Measurements from ENCODE around the gene TCP10L. TPM values are rescaled to one million over a fixed set of nuclear protein-coding genes. Genes with fewer than 3 reads are reported as not detected.

TCP10L gene
- total RNA-seq, 1 donor from 2014 or later, result 0.34 TPM

DNA sequence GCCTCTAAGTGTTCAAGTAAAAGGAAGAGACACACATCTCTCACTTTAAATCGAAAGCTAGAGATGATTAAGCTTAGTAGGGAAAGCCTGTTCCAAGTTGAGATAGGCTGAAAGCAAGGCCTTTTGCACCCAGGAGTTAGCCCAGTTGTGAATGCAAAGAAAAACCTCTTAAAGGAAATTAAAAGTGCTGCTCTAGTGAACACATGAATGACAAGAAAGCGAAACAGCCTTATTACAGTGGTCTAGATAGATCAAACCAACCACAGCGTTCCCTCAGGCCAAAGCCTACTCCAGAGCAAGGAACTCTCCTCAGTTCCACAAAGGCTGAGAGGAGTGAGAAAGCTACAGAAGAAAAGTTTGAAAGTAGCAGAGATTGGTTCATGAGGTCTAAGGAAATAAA is 14.9 kb downstream of the TCP10L start:
- Mint-ChIP-seq H3K27me3 (ENCODE audit: low read depth, unreplicated experiment) (peaks cover 11% of the 10 kb centered on the region), H3K27ac (ENCODE audit: unreplicated experiment) (no peak overlapping the region), H3K4me3 (ENCODE audit: unreplicated experiment) (no peak overlapping the region), H3K36me3 (ENCODE audit: low read depth, unreplicated experiment) (no peaks in the 10 kb centered on the region), H3K4me1 (ENCODE audit: low read depth, unreplicated experiment) (peaks cover 2% of the 10 kb centered on the region), H3K9me3 (ENCODE audit: unreplicated experiment) (peaks cover 2% of the 10 kb centered on the region)
- H3K27ac ChIP-seq (ENCODE audit: low read depth, low read length), result no peak overlapping the region
- no peak overlapping the region for H2AFZ ChIP-seq (ENCODE audit: low read depth, low read length)
- H3K27me3 ChIP-seq (ENCODE audit: insufficient read depth, low read length), result no peaks in the 10 kb centered on the region
- H3K4me3 ChIP-seq (ENCODE audit: insufficient read depth, low read depth, low read length), result no peak overlapping the region
- no peak overlapping the region for H3K4me2 ChIP-seq (ENCODE audit: low read length)
- TF ChIP-seq EZH2 (IDR thresholded peaks at IDR 0.05; ENCODE audit: insufficient read depth, low read length), result no peak
- TF ChIP-seq, protein P1, sequence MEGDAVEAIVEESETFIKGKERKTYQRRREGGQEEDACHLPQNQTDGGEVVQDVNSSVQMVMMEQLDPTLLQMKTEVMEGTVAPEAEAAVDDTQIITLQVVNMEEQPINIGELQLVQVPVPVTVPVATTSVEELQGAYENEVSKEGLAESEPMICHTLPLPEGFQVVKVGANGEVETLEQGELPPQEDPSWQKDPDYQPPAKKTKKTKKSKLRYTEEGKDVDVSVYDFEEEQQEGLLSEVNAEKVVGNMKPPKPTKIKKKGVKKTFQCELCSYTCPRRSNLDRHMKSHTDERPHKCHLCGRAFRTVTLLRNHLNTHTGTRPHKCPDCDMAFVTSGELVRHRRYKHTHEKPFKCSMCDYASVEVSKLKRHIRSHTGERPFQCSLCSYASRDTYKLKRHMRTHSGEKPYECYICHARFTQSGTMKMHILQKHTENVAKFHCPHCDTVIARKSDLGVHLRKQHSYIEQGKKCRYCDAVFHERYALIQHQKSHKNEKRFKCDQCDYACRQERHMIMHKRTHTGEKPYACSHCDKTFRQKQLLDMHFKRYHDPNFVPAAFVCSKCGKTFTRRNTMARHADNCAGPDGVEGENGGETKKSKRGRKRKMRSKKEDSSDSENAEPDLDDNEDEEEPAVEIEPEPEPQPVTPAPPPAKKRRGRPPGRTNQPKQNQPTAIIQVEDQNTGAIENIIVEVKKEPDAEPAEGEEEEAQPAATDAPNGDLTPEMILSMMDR (IDR thresholded peaks at IDR 0.05; ENCODE audit: insufficient read depth, low read depth, low read length), result no peak
- H3K9ac ChIP-seq (ENCODE audit: low read length), result no peak overlapping the region
- H3K9me3 ChIP-seq (ENCODE audit: insufficient read depth, low read depth, low read length), result no peaks in the 10 kb centered on the region
- no peaks in the 10 kb centered on the region for H3K36me3 ChIP-seq (ENCODE audit: insufficient read depth, low read length)
- no peak for DNase-seq (ENCODE audit: low read depth)
- H4K20me1 ChIP-seq (ENCODE audit: insufficient read depth, low read length), result no peaks in the 10 kb centered on the region
- no peak for FAIRE-seq
- H3K4me1 ChIP-seq (ENCODE audit: insufficient read depth, low read length), result peaks cover 7% of the 10 kb centered on the region
- no peaks in the 10 kb centered on the region for H3K79me2 ChIP-seq (ENCODE audit: insufficient read depth, low read length)

DNA sequence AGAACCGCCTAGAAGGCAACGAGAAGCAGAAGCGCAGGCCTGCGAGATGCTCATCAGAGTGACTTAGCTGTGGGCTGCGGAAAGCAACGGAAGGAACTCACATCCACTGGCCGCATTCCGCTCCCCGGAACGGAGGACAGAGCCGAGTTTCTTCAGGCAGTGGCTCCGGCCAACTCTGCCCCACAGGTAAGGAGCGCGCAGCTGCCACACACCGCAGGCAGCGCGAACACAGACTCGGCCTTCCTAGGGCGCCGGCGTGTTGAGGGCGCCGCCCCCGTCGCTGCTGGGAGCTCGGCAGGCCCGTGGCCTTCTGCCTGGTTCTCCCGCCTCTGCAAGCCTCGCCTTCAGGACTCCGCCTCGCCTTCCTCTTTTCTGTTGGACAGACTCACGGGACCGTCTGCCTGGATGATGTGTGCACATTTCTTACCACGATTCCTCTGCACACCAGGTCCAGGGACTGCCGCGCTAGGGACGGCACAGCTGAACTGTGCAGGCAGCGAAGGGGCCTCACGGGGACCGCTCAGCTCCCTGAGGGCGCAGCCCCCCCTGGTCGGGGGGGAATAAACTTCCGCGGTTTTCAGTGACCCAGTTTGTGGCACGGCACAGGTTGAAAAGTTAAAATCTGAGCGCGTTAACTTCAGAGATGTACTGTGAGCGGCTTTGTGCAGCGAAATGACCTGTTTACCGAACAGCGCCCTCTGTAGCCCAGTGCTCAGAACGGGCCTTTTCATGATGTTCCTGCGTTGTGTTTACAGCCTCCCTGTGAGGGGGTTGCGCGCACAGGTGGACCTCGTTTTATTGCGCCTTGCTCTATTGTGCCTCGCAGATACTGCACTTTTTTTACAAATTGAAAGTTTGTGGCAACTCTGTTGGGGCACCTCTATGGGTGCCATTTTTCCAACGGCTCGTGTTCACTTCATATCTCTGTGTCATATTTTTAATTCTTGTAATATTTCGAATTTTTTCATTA is 15.8 kb downstream of the TCP10L start:
- Histone ChIP-seq H4K20me1 (ENCODE audit: insufficient read depth, low read length) (no peaks in the 10 kb centered on the region), H3K27me3 (ENCODE audit: insufficient read depth, low read length) (no peaks in the 10 kb centered on the region), H3K79me2 (ENCODE audit: insufficient read depth, low read length) (no peaks in the 10 kb centered on the region), H3K9ac (ENCODE audit: low read length) (peak overlapping the region; percentile 80), H3K4me1 (ENCODE audit: insufficient read depth, low read length) (peaks cover 7% of the 10 kb centered on the region), H3K36me3 (ENCODE audit: insufficient read depth, low read length) (no peaks in the 10 kb centered on the region), H3K4me2 (ENCODE audit: low read length) (peak overlapping the region; percentile 97), H3K4me3 (ENCODE audit: insufficient read depth, low read depth, low read length) (peak overlapping the region; percentile 67), H3K9me3 (ENCODE audit: insufficient read depth, low read depth, low read length) (no peaks in the 10 kb centered on the region), H3K27ac (ENCODE audit: low read depth, low read length) (peak overlapping the region; percentile 59), H2AFZ (ENCODE audit: low read depth, low read length) (peak overlapping the region; percentile 92)
- Mint-ChIP-seq H3K27me3 (ENCODE audit: low read depth, unreplicated experiment) (peaks cover 11% of the 10 kb centered on the region), H3K4me1 (ENCODE audit: low read depth, unreplicated experiment) (peaks cover 2% of the 10 kb centered on the region), H3K9me3 (ENCODE audit: unreplicated experiment) (peaks cover 7% of the 10 kb centered on the region), H3K36me3 (ENCODE audit: low read depth, unreplicated experiment) (no peaks in the 10 kb centered on the region), H3K27ac (ENCODE audit: unreplicated experiment) (no peak overlapping the region), H3K4me3 (ENCODE audit: unreplicated experiment) (peak overlapping the region; percentile 88)
- peak; percentile 71 for DNase-seq (ENCODE audit: low read depth)
- FAIRE-seq, result no peak
- no peak for TF ChIP-seq EZH2 (IDR thresholded peaks at IDR 0.05; ENCODE audit: insufficient read depth, low read length)
- TF ChIP-seq, protein P1 (IDR thresholded peaks at IDR 0.05; ENCODE audit: insufficient read depth, low read depth, low read length), result peak; percentile 89

DNA sequence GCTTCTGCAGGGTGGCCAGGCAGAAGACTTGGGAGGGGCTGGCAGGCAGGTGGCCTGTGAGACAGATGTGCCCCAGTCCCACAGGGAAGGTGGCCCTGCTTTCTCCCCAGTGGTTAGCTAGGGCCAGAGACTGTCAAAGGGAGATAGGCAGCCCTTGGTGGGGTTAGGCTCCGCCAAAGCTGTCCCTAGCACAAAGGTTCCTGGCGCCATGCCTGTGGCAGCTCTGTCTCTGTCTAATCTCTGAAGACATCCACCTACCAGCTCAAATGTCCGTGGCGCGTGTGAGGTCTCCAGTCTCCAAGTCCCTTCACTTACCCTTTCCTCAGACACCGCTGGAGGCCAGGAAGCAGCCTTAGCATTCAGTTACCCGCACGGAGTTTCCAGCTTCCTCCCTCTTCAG is 17.7 kb downstream of the TCP10L start:
- Mint-ChIP-seq H3K36me3 (ENCODE audit: low read depth, unreplicated experiment) (no peaks in the 10 kb centered on the region), H3K27ac (ENCODE audit: unreplicated experiment) (no peak overlapping the region), H3K4me3 (ENCODE audit: unreplicated experiment) (no peak overlapping the region), H3K27me3 (ENCODE audit: low read depth, unreplicated experiment) (peaks cover 4% of the 10 kb centered on the region), H3K9me3 (ENCODE audit: unreplicated experiment) (peaks cover 10% of the 10 kb centered on the region), H3K4me1 (ENCODE audit: low read depth, unreplicated experiment) (peaks cover 2% of the 10 kb centered on the region)
- Histone ChIP-seq H3K79me2 (ENCODE audit: insufficient read depth, low read length) (no peaks in the 10 kb centered on the region), H3K9me3 (ENCODE audit: insufficient read depth, low read depth, low read length) (no peaks in the 10 kb centered on the region), H3K4me3 (ENCODE audit: insufficient read depth, low read depth, low read length) (no peak overlapping the region), H3K9ac (ENCODE audit: low read length) (no peak overlapping the region), H2AFZ (ENCODE audit: low read depth, low read length) (no peak overlapping the region), H3K4me2 (ENCODE audit: low read length) (no peak overlapping the region), H3K4me1 (ENCODE audit: insufficient read depth, low read length) (peaks cover 7% of the 10 kb centered on the region), H4K20me1 (ENCODE audit: insufficient read depth, low read length) (no peaks in the 10 kb centered on the region), H3K27me3 (ENCODE audit: insufficient read depth, low read length) (no peaks in the 10 kb centered on the region), H3K27ac (ENCODE audit: low read depth, low read length) (no peak overlapping the region), H3K36me3 (ENCODE audit: insufficient read depth, low read length) (no peaks in the 10 kb centered on the region)
- TF ChIP-seq, protein P1 (IDR thresholded peaks at IDR 0.05; ENCODE audit: insufficient read depth, low read depth, low read length), result no peak
- TF ChIP-seq EZH2 (IDR thresholded peaks at IDR 0.05; ENCODE audit: insufficient read depth, low read length), result no peak
- DNase-seq (ENCODE audit: low read depth), result no peak
- no peak for FAIRE-seq
